ENCODE data around the gene FOXK1.

FOXK1 gene

GRCh38 chr7:4720225-4720624 lies 38.1 kb downstream of the FOXK1 start:
- WGBS, 2 experiments = 78 to 80% methylated on average over 3 of the region's 3 CpGs

GRCh38 chr7:4722308-4722707 lies 40.2 kb downstream of the FOXK1 start:
- Histone ChIP-seq H3K4me3 (ENCODE audit: insufficient read depth, low read depth, low read length) (no peak overlapping the region), H3K27ac (ENCODE audit: insufficient read depth, low read depth, low read length, poor library complexity, severe bottlenecking) (no peak overlapping the region), H3K36me3 (ENCODE audit: control insufficient read depth, insufficient read depth, low read length) (no peaks in the 10 kb centered on the region), H3K9me3 (ENCODE audit: control insufficient read depth, low read length) (no peaks in the 10 kb centered on the region), H3K27me3 (ENCODE audit: control insufficient read depth, insufficient read depth, low read length, poor library complexity, severe bottlenecking) (no peaks in the 10 kb centered on the region), H3K4me1 (ENCODE audit: control insufficient read depth, insufficient read depth, low read length) (peaks cover 22% of the 10 kb centered on the region)
- 95 to 96% methylated on average over 20 of the region's 20 CpGs for WGBS, 2 experiments

More at GRCh38 chr7:4720225-4720624, 38.1 kb downstream of the FOXK1 start:
- Histone ChIP-seq H3K27ac (ENCODE audit: insufficient read depth, low read depth, low read length, poor library complexity, severe bottlenecking) (no peak overlapping the region), H3K4me1 (ENCODE audit: control insufficient read depth, insufficient read depth, low read length) (peaks cover 11% of the 10 kb centered on the region), H3K27me3 (ENCODE audit: control insufficient read depth, insufficient read depth, low read length, poor library complexity, severe bottlenecking) (no peaks in the 10 kb centered on the region), H3K9me3 (ENCODE audit: control insufficient read depth, low read length) (no peaks in the 10 kb centered on the region), H3K4me3 (ENCODE audit: insufficient read depth, low read depth, low read length) (no peak overlapping the region), H3K36me3 (ENCODE audit: control insufficient read depth, insufficient read depth, low read length) (no peaks in the 10 kb centered on the region)

- Histone ChIP-seq H3K9me3 (ENCODE audit: control insufficient read depth, low read length) (no peaks in the 10 kb centered on the region), H3K27me3 (ENCODE audit: control insufficient read depth, insufficient read depth, low read length, poor library complexity, severe bottlenecking) (no peaks in the 10 kb centered on the region), H3K4me3 (ENCODE audit: insufficient read depth, low read depth, low read length) (no peak overlapping the region), H3K27ac (ENCODE audit: insufficient read depth, low read depth, low read length, poor library complexity, severe bottlenecking) (no peak overlapping the region), H3K36me3 (ENCODE audit: control insufficient read depth, insufficient read depth, low read length) (no peaks in the 10 kb centered on the region), H3K4me1 (ENCODE audit: control insufficient read depth, insufficient read depth, low read length) (peaks cover 28% of the 10 kb centered on the region)
- 95 to 97% methylated on average over 30 of the region's 30 CpGs for WGBS, 2 experiments
Observed at GRCh38 chr7:4722960-4723630, 41.0 kb downstream of the FOXK1 start.

- H3K27ac ChIP-seq (ENCODE audit: insufficient read depth, low read depth, low read length, poor library complexity, severe bottlenecking) = peak overlapping the region; percentile 85
- no peaks in the 10 kb centered on the region for H3K36me3 ChIP-seq (ENCODE audit: control insufficient read depth, insufficient read depth, low read length)
- WGBS, 2 experiments = 38 to 40% methylated on average over 6 of the region's 6 CpGs
- H3K9me3 ChIP-seq (ENCODE audit: control insufficient read depth, low read length) = no peaks in the 10 kb centered on the region
- peak overlapping the region; percentile 17 for H3K4me3 ChIP-seq (ENCODE audit: insufficient read depth, low read depth, low read length)
- H3K4me1 ChIP-seq (ENCODE audit: control insufficient read depth, insufficient read depth, low read length) = peaks cover 29% of the 10 kb centered on the region
- no peaks in the 10 kb centered on the region for H3K27me3 ChIP-seq (ENCODE audit: control insufficient read depth, insufficient read depth, low read length, poor library complexity, severe bottlenecking)
Observed at GRCh38 chr7:4724648-4725013, 42.5 kb downstream of the FOXK1 start.

- peak overlapping the region; percentile 85 for H3K27ac ChIP-seq (ENCODE audit: insufficient read depth, low read depth, low read length, poor library complexity, severe bottlenecking)
- no peaks in the 10 kb centered on the region for H3K9me3 ChIP-seq (ENCODE audit: control insufficient read depth, low read length)
- peak overlapping the region; percentile 17 for H3K4me3 ChIP-seq (ENCODE audit: insufficient read depth, low read depth, low read length)
- H3K27me3 ChIP-seq (ENCODE audit: control insufficient read depth, insufficient read depth, low read length, poor library complexity, severe bottlenecking) = no peaks in the 10 kb centered on the region
- no peaks in the 10 kb centered on the region for H3K36me3 ChIP-seq (ENCODE audit: control insufficient read depth, insufficient read depth, low read length)
- WGBS, 2 experiments = 32 to 35% methylated on average over 48 of the region's 48 CpGs
- peaks cover 29% of the 10 kb centered on the region for H3K4me1 ChIP-seq (ENCODE audit: control insufficient read depth, insufficient read depth, low read length)
Observed at GRCh38 chr7:4725014-4725849, 43.1 kb downstream of the FOXK1 start.

GRCh38 chr7:4725850-4726450 lies 43.9 kb downstream of the FOXK1 start:
- no peak overlapping the region for H3K4me3 ChIP-seq (ENCODE audit: insufficient read depth, low read depth, low read length)
- 86 to 90% methylated on average over 15 of the region's 15 CpGs for WGBS, 2 experiments
- peaks cover 29% of the 10 kb centered on the region for H3K4me1 ChIP-seq (ENCODE audit: control insufficient read depth, insufficient read depth, low read length)
- no peaks in the 10 kb centered on the region for H3K36me3 ChIP-seq (ENCODE audit: control insufficient read depth, insufficient read depth, low read length)
- H3K9me3 ChIP-seq (ENCODE audit: control insufficient read depth, low read length) = no peaks in the 10 kb centered on the region
- peak overlapping the region; percentile 85 for H3K27ac ChIP-seq (ENCODE audit: insufficient read depth, low read depth, low read length, poor library complexity, severe bottlenecking)
- no peaks in the 10 kb centered on the region for H3K27me3 ChIP-seq (ENCODE audit: control insufficient read depth, insufficient read depth, low read length, poor library complexity, severe bottlenecking)

- Histone ChIP-seq H3K4me3 (ENCODE audit: insufficient read depth, low read depth, low read length) (no peak overlapping the region), H3K27me3 (ENCODE audit: control insufficient read depth, insufficient read depth, low read length, poor library complexity, severe bottlenecking) (no peaks in the 10 kb centered on the region), H3K4me1 (ENCODE audit: control insufficient read depth, insufficient read depth, low read length) (peaks cover 29% of the 10 kb centered on the region), H3K9me3 (ENCODE audit: control insufficient read depth, low read length) (no peaks in the 10 kb centered on the region), H3K27ac (ENCODE audit: insufficient read depth, low read depth, low read length, poor library complexity, severe bottlenecking) (no peak overlapping the region), H3K36me3 (ENCODE audit: control insufficient read depth, insufficient read depth, low read length) (no peaks in the 10 kb centered on the region)
- 89 to 95% methylated on average over 8 to 9 of the region's 9 CpGs for WGBS, 2 experiments
Observed at GRCh38 chr7:4726566-4726965, 44.5 kb downstream of the FOXK1 start.

GRCh38 chr7:4727914-4728705 lies 46.0 kb downstream of the FOXK1 start:
- Histone ChIP-seq H3K4me1 (ENCODE audit: control insufficient read depth, insufficient read depth, low read length) (peaks cover 29% of the 10 kb centered on the region), H3K4me3 (ENCODE audit: insufficient read depth, low read depth, low read length) (no peak overlapping the region), H3K27me3 (ENCODE audit: control insufficient read depth, insufficient read depth, low read length, poor library complexity, severe bottlenecking) (no peaks in the 10 kb centered on the region), H3K36me3 (ENCODE audit: control insufficient read depth, insufficient read depth, low read length) (no peaks in the 10 kb centered on the region), H3K9me3 (ENCODE audit: control insufficient read depth, low read length) (no peaks in the 10 kb centered on the region), H3K27ac (ENCODE audit: insufficient read depth, low read depth, low read length, poor library complexity, severe bottlenecking) (no peak overlapping the region)
- 95 to 97% methylated on average over 20 of the region's 20 CpGs for WGBS, 2 experiments

GRCh38 chr7:4729266-4729665 lies 47.2 kb downstream of the FOXK1 start:
- no peaks in the 10 kb centered on the region for H3K9me3 ChIP-seq (ENCODE audit: control insufficient read depth, low read length)
- H3K27ac ChIP-seq (ENCODE audit: insufficient read depth, low read depth, low read length, poor library complexity, severe bottlenecking) = no peak overlapping the region
- 92 to 94% methylated on average over 19 of the region's 19 CpGs for WGBS, 2 experiments
- H3K4me3 ChIP-seq (ENCODE audit: insufficient read depth, low read depth, low read length) = no peak overlapping the region
- no peaks in the 10 kb centered on the region for H3K36me3 ChIP-seq (ENCODE audit: control insufficient read depth, insufficient read depth, low read length)
- peaks cover 27% of the 10 kb centered on the region for H3K4me1 ChIP-seq (ENCODE audit: control insufficient read depth, insufficient read depth, low read length)
- no peaks in the 10 kb centered on the region for H3K27me3 ChIP-seq (ENCODE audit: control insufficient read depth, insufficient read depth, low read length, poor library complexity, severe bottlenecking)

Data from ectodermal cell (in vitro differentiated cells).